ENCODE measurements around the gene EFL1.
A peak's percentile ranks its signal among the peaks of the same experiment; 100 is the strongest.
"Not testable (repeated sequence)": the region's sequence is repeated elsewhere in the genome, so short reads cannot be mapped to it uniquely, and the experiment has no call there.

Gene EFL1

GRCh38 chr15:82262422-82263026 lies at the start of gene EFL1, which contains the start of gene SAXO2:
Gene EFL1, minus strand, starts transcription at chr15:82262734. Its CDS starts 956 bp downstream, at chr15:82261778.
Gene SAXO2, plus strand, starts transcription at chr15:82262818. Its CDS starts 62 bp downstream, at chr15:82262880.
- no peak for FAIRE-seq

DNA sequence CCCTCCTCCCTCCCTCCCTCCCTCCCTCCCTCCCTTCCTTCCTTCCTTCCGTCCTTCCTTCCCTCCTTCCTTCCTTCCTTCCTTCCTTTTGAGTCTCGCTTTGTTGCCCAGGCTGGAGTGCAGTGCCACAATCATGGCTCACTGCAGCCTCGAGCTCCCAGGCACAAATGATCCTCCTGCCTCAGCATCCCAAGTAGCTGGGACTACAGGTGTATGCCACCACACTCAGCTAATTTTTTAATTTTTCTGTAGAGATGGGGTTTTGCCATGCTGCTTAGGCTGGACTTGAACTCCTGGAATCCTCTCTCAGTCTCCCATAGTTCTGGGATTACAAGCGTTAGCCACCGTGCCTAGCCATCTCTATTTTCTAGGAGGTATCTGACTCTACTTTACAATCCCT lies 48.8 kb upstream of the EFL1 start:
- FAIRE-seq = not testable (repeated sequence)

DNA sequence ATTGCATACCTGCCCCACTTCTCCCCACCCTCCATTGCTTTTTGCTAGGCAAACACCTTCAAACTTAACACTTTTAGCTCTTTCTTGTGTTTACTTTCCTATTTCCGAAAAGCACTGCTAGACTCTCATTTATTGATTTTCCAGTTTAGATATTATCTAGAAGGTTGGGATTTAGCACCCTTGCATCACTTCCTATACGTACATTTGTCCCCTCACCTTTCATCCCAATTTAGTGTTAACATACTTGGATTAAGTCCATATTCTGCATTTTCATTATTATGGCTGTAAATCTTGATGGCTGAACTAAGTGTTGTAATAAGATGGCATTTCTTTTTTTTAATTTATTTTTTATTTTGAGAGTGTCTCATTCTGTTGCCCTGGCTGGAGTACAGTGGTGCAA lies 47.3 kb upstream of the EFL1 start:
- FAIRE-seq = no peak

DNA sequence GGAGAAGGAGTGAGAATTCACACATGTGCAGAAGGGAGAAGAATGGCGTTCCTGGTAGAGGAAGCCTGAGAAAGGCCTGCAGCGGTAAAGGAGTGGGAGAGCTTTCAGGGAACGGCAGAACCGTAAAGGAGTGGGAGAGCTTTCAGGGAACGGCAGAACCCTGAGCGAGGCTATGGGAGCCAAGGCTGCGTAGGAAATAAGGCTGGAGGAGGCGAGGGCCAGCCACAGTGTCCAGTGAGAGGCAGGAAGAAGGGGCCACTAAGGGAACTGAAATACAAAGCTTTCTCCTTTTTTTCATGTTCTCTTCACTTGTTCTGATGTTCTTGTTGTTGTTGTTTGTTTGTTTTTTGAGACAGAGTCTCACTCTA lies 45.2 kb upstream of the EFL1 start:
- no peak for FAIRE-seq

- no peak for FAIRE-seq
Measured at GRCh38 chr15:82306791-82307713, 44.5 kb upstream of the EFL1 start.

- FAIRE-seq = no peak
Measured at GRCh38 chr15:82305621-82306048, 43.1 kb upstream of the EFL1 start.

DNA sequence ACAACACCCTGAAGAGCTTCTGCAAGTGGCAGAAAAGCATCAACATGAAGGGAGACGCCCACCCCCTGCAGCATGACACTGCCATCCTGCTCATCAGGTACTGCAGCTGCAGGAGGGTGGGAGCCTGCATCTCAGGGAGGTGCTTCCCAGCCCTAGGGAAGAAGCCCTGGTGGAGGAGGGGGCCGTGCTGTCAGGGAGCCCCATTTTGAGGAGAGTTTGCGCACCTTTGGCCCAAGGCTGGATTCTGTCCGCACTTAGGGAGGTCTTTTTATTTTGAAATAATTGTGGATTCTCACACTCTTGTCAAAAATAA lies 42.2 kb upstream of the EFL1 start:
- FAIRE-seq = no peak

- no peak for FAIRE-seq
Measured at GRCh38 chr15:82303956-82304777, 41.6 kb upstream of the EFL1 start.

- FAIRE-seq = no peak
Measured at GRCh38 chr15:82301296-82302016, 38.9 kb upstream of the EFL1 start.

DNA sequence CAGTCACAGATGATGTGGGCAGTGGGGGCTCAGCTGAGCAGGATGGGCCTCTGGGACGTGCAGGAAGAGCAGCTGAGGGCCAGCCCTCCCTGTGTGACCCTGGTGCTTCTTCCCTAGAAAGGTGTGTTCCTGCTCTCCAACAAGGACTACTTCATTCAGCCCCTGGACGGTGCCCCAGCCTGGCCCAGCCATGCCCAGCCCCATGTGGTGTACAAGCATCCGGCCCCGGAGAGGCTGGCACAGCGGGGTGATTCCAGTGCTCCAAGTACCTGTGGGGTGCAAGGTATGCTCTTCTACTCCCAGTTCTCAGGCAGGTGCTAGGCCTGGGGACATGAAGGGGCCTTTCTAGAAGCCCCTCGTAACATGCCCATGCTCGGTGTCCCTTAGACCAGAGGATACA lies 38.3 kb upstream of the EFL1 start:
- FAIRE-seq = no peak

DNA sequence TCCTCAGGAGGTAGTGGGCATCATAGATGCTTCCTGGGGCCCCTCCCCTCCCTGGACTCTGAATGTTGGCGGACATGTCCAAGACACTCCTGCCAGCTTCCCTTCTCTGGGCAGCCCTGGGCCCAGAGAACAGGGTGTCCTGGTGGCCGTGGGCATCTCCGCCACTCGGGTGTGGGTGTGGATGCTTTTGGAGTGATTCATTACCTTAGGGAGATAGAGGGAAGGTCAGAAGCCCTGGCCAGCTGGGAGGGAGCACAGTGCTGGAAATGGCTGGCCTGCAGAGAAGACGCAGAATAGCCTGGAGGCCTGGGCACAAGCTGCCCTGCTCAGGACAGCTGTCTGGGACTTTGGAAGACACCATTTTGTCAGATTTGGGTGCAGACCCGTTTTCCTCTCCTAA lies 37.8 kb upstream of the EFL1 start:
- not testable (repeated sequence) for FAIRE-seq

- not testable (repeated sequence) for FAIRE-seq
Measured at GRCh38 chr15:82299511-82299914, 37.0 kb upstream of the EFL1 start.

GRCh38 chr15:82298520-82298919 lies 36.0 kb upstream of the EFL1 start:
- no peak for FAIRE-seq

DNA sequence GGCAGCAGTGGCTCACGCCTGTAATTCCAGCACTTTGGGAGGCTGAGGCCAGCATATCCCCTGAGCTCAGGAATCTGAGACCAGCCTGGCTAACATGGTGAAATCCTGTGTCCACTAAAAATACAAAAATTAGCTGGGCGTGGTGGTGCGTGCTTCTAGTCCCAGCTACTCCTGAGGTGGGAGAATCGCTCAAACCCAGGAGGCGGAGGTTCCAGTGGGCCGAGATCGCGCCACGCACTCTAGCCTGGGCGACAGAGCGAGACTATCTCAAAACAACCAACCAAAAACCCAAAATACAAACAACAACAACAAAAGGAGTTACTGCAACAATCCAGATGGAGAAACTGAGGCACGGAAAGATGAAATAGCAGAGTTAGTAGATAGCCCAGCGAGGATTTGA lies 35.5 kb upstream of the EFL1 start:
- no peak for FAIRE-seq

DNA sequence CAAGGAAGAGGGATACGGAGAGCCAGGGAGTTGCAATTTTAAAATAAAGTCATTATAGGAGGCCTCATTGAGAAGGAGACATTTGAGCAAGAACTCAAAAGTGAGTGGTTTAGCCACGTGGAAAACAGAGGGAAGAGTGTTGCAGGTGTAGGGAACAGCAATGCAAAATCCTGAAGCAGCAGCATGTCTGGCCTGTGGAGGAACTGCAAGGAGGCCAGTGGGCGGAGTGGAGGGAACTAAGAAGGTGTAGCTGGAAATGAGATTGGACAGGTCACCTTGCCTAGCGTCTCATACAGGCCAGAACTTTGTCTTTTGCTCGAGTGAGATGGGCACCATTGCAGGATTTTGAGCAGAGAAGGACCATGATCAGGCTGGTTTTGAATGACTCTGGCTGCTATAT lies 35.0 kb upstream of the EFL1 start:
- FAIRE-seq = no peak

DNA sequence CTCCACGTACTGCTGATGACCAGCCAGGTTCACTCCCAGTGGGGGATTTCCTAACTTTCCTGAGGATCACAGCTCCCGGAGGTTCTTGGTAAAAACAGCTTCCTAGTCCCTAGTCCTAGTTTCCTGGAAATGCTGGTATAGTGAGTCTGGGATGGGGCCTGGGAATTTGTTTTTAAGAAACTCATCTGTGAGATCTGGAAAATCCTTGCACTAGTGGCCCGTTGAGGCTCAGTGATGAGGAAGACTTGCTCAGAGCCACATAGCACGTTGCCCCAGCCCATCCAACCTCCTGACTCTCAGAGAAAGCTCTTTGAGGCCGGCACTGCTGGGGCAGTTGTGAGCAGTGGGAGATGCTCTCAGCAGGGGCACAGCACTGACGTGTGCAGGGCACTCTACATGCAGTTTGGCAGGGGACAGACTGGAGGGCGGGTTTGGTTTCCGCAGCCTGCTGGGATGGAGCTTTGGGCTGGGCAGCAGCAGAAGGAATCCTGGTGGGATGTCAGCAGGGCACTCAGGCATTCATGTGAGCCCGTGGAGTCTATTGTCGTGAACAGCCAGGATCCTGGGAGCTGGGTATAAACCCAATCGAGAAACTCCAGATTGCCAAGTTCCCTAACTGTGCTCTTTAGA lies 31.6 kb upstream of the EFL1 start:
- FAIRE-seq = no peak

DNA sequence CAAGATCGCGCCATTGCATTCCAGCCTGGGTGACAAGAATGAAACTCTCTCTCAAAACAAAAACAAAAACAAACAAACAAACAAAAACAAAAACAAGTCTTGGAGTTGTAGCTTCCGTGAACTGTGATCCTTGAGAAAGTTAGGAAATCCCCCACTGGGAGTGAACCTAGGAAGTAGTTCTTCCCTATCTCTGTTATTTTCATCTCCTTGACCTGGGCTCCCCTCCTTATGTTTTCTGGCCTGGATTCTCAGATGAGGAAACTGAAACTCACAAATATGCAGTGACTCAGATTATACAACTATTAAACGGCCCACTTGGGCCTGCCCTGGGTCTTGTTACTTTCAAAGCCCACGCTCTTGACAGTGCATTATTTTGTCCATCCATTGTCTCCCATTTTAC lies 29.7 kb upstream of the EFL1 start:
- FAIRE-seq = no peak

GRCh38 chr15:82288202-82288601 lies 25.7 kb upstream of the EFL1 start:
- not testable (repeated sequence) for FAIRE-seq

- not testable (repeated sequence) for FAIRE-seq
Measured at GRCh38 chr15:82286475-82286874, 23.9 kb upstream of the EFL1 start.

DNA sequence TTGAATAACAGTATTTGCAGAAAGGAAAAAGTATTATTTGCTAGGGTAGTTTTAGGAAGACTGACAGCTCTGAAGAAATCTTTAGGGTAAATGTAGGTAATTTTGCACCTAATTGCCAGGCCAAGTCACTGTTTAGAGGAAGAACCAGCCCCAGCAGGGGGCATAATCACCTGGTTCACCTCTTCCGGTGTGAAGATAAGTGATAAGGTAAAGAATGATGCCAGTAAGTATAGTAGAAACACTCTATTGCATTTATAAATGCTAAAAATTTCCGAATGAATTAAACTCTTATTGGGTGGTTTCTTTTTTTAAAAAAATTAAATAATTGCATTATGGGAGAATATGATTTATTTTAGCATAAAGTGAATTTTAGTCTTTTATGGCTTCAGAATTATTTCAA lies 21.8 kb upstream of the EFL1 start:
- not testable (repeated sequence) for FAIRE-seq

GRCh38 chr15:82282386-82282785 lies 19.9 kb upstream of the EFL1 start:
- not testable (repeated sequence) for FAIRE-seq

GRCh38 chr15:82281276-82281675 lies 18.7 kb upstream of the EFL1 start:
- peak; percentile 33 for FAIRE-seq

Data from colon (tissue), 2 donors.